ENCODE measurements around the gene ICE2.

The ICE2 gene

GRCh38 chr15:60392601-60392985 lies 86.3 kb downstream of the ICE2 start:
- Histone ChIP-seq H3K4me2 (ENCODE audit: low read depth, low read length, poor library complexity, severe bottlenecking) (no peak overlapping the region), H3K36me3 (ENCODE audit: insufficient read depth, low read length) (no peaks in the 10 kb centered on the region), H2AFZ (ENCODE audit: low read length) (no peak overlapping the region), H4K20me1 (ENCODE audit: insufficient read depth, low read length, poor library complexity, severe bottlenecking) (peaks cover 11% of the 10 kb centered on the region), H3K79me2 (ENCODE audit: insufficient read depth, low read length) (peaks cover 20% of the 10 kb centered on the region; the same call in 1 of the 2 replicates), H3K4me1 (ENCODE audit: insufficient read depth, low read length, poor library complexity, severe bottlenecking) (peaks cover 57% of the 10 kb centered on the region), H3K9ac (ENCODE audit: low read depth, low read length, poor library complexity, severe bottlenecking) (no peak overlapping the region), H3K9me3 (ENCODE audit: insufficient read depth, low read depth, low read length) (no peaks in the 10 kb centered on the region), H3K9me2 (replicated peaks; ENCODE audit: low read depth, low read length) (no peaks in the 10 kb centered on the region), H3F3A (ENCODE audit: low read depth) (no peaks in the 10 kb centered on the region), H3K27me3 (ENCODE audit: insufficient read depth, low read length, poor library complexity, severe bottlenecking) (no peaks in the 10 kb centered on the region), H3K4me3 (ENCODE audit: low read length, poor library complexity, severe bottlenecking) (no peak overlapping the region)
- TF ChIP-seq EZH2phosphoT487 (IDR thresholded peaks at IDR 0.05; ENCODE audit: borderline replicate concordance), result no peak
- no peak for TF ChIP-seq CTCF (conservative IDR thresholded peaks at IDR 0.05; ENCODE audit: low read length)

- no peak overlapping the region for H2AFZ ChIP-seq (ENCODE audit: low read length)
- no peak overlapping the region for H3K4me3 ChIP-seq (ENCODE audit: low read length, poor library complexity, severe bottlenecking)
- no peak overlapping the region for H3K4me2 ChIP-seq (ENCODE audit: low read depth, low read length, poor library complexity, severe bottlenecking)
- TF ChIP-seq CTCF (conservative IDR thresholded peaks at IDR 0.05; ENCODE audit: low read length) (no peak), EZH2phosphoT487 (IDR thresholded peaks at IDR 0.05; ENCODE audit: borderline replicate concordance) (no peak)
- peaks cover 20% of the 10 kb centered on the region; the same call in 1 of the 2 replicates for H3K79me2 ChIP-seq (ENCODE audit: insufficient read depth, low read length)
- no peak overlapping the region for H3K9ac ChIP-seq (ENCODE audit: low read depth, low read length, poor library complexity, severe bottlenecking)
- peaks cover 52% of the 10 kb centered on the region for H3K4me1 ChIP-seq (ENCODE audit: insufficient read depth, low read length, poor library complexity, severe bottlenecking)
- H4K20me1 ChIP-seq (ENCODE audit: insufficient read depth, low read length, poor library complexity, severe bottlenecking), result peaks cover 11% of the 10 kb centered on the region
- H3K9me2 ChIP-seq (replicated peaks; ENCODE audit: low read depth, low read length), result no peaks in the 10 kb centered on the region
- H3K27me3 ChIP-seq (ENCODE audit: insufficient read depth, low read length, poor library complexity, severe bottlenecking), result no peaks in the 10 kb centered on the region
- no peaks in the 10 kb centered on the region for H3K36me3 ChIP-seq (ENCODE audit: insufficient read depth, low read length)
- no peaks in the 10 kb centered on the region for H3F3A ChIP-seq (ENCODE audit: low read depth)
- H3K9me3 ChIP-seq (ENCODE audit: insufficient read depth, low read depth, low read length), result no peaks in the 10 kb centered on the region
These were observed 87.1 kb downstream of the ICE2 start for GRCh38 chr15:60391722-60392315.

DNA sequence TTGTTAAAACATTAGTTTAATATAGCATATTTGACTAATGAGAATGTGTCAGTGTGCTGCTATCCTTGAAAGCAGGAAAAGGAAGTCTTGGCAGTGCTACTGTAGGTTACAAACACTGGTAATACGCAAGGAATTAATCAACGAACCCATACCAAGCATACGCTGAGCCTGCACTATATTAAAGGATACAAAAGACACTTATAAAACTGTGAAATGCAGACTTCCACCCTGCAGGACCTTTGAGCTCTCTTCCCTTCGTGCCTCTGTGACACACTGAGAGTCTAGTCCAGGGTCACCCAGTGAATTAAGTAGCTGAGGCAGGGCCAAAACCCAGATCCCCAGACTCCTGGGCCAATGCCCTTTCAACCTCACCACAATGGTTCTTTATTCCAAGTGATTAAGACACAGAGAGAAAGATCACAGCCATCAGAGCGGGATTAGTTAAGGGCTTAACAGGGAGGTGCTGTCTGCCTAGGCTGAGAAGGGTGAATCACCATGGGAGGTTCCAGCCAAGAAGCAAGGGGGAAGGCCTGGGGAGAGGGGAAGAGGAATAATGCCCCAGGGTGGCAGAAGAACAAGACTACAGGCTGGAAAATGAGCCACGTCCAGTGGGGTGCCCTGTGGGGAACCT lies 88.0 kb downstream of the ICE2 start:
- H3K4me1 ChIP-seq (ENCODE audit: insufficient read depth, low read length, poor library complexity, severe bottlenecking), result peaks cover 45% of the 10 kb centered on the region
- H3K4me2 ChIP-seq (ENCODE audit: low read depth, low read length, poor library complexity, severe bottlenecking), result no peak overlapping the region
- peaks cover 5% of the 10 kb centered on the region for H4K20me1 ChIP-seq (ENCODE audit: insufficient read depth, low read length, poor library complexity, severe bottlenecking)
- TF ChIP-seq EZH2phosphoT487 (IDR thresholded peaks at IDR 0.05; ENCODE audit: borderline replicate concordance), result no peak
- TF ChIP-seq CTCF (conservative IDR thresholded peaks at IDR 0.05; ENCODE audit: low read length), result no peak
- H3K27me3 ChIP-seq (ENCODE audit: insufficient read depth, low read length, poor library complexity, severe bottlenecking), result no peaks in the 10 kb centered on the region
- H3K36me3 ChIP-seq (ENCODE audit: insufficient read depth, low read length), result no peaks in the 10 kb centered on the region
- H3K79me2 ChIP-seq (ENCODE audit: insufficient read depth, low read length), result peaks cover 11% of the 10 kb centered on the region; the same call in 1 of the 2 replicates
- H3K4me3 ChIP-seq (ENCODE audit: low read length, poor library complexity, severe bottlenecking), result no peak overlapping the region
- H3K9me2 ChIP-seq (replicated peaks; ENCODE audit: low read depth, low read length), result no peaks in the 10 kb centered on the region
- no peaks in the 10 kb centered on the region for H3F3A ChIP-seq (ENCODE audit: low read depth)
- H3K9ac ChIP-seq (ENCODE audit: low read depth, low read length, poor library complexity, severe bottlenecking), result no peak overlapping the region
- no peak overlapping the region for H2AFZ ChIP-seq (ENCODE audit: low read length)
- no peaks in the 10 kb centered on the region for H3K9me3 ChIP-seq (ENCODE audit: insufficient read depth, low read depth, low read length)

Measured in Loucy (cell line).